Lower leg skin (tissue), 4 donors: ENCODE measurements around the gene MEGF6. TPM values are rescaled to one million over a fixed set of nuclear protein-coding genes. Genes with fewer than 3 reads are reported as not detected.

Experiments
- DNase-seq, 2 donors: peaks; one replicate each; pipeline ENCODE4 v3.0.0-alpha.2; 2019; ENCODE audit warnings: low spot score in 2 of 2
- H3K4me3 ChIP-seq: fragments of 200-600 bp; sonication (generic); 2 replicates; pipeline ENCODE4 v1.5.1; 2017; ENCODE audit warnings: mild to moderate bottlenecking, low read depth; ENCODE audit not compliant: poor library complexity, severe bottlenecking
- POLR2A ChIP-seq, 2 donors: fragments of 450-650 bp; IDR thresholded peaks; one replicate each; pipeline ENCODE4 v1.6.1; 2016 to 2017; ENCODE audit warnings: antibody characterized with exemption in 2 of 2, mild to moderate bottlenecking in 1 of 2, moderate library complexity in 1 of 2
- WGBS, 2 donors: methylation state at CpG; one replicate each; pipeline ENCODE4 v1.1.5; 2018; 5-methylcytosine and 5-hydroxymethylcytosine counted together
- intact Hi-C: fragments of 100-400 bp; cut with DNase I; formaldehyde crosslinking; loops from one replicate; pipeline ENCODE4 v1.15.0; 2023; ENCODE audit warnings: low total_unique reads
- total RNA-seq, 4 donors: library from RNA; depleted of rRNA; stranded (reverse); fragments of >200 nt; gene quantifications; one replicate each; pipeline ENCODE4 v1.1.0, GENCODE V29; 2016
- TF ChIP-seq, protein P1 (sequence below), 3 donors: fragments of 450-650 bp; IDR thresholded peaks; one replicate each; pipeline ENCODE4 v1.5.1; 2016; ENCODE audit warnings: antibody characterized with exemption in 3 of 3, mild to moderate bottlenecking in 3 of 3, moderate library complexity in 2 of 3

The MEGF6 gene
- total RNA-seq, 4 donors from 2014 or later, result 81.1 to 147 (median 86.1) TPM

DNA sequence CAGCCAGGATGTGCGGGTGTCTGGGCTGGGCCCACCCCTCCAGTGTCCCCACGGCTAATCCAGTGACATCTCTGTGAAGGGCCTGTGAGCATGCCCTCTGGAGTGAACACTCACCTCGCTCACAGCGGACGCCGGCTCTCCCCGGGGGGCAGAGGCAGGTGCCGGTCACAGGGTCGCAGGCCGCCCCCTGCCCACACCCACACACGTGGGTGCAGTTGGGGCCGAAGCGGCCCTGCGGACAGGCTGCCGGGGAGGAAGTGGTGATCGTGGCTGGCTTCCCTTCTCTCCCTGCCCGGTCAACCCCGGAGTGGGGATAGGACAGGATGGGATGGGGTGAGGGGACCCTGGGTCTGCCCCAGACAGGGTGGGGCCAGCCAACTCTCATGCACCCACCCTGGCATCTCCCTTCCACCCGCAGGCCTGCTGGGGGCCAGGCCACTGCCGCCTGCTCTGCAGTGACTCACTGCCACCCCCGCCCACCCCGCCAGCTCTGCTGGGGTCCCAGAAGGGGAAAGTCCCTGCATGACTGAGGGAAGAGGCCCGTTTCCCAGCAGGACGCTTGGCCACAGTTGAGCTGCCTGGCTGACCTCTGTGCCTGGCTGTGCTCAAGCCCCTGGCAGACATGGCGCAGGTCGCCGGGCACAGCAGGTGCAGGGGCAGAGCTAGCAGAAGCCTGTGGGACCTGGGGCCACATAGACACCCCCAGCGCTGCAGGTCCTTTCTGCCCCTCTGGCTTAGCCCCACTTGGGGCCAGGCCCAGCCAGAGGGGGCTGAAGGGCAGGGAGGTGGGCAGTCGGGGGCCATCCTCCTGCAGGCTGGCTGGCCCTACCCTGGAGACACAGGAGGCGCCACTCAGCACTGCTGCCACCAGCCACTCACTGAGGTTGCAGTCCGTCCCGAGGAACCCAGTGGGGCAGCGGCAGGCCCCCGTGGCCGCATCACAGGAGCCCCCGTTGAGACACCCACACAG is 115.2 kb downstream of the MEGF6 start:
- no peak overlapping the region for H3K4me3 ChIP-seq
- DNase-seq, result no peak
- TF ChIP-seq POLR2A (IDR thresholded peaks at IDR 0.05), result no peak
- TF ChIP-seq, protein P1, sequence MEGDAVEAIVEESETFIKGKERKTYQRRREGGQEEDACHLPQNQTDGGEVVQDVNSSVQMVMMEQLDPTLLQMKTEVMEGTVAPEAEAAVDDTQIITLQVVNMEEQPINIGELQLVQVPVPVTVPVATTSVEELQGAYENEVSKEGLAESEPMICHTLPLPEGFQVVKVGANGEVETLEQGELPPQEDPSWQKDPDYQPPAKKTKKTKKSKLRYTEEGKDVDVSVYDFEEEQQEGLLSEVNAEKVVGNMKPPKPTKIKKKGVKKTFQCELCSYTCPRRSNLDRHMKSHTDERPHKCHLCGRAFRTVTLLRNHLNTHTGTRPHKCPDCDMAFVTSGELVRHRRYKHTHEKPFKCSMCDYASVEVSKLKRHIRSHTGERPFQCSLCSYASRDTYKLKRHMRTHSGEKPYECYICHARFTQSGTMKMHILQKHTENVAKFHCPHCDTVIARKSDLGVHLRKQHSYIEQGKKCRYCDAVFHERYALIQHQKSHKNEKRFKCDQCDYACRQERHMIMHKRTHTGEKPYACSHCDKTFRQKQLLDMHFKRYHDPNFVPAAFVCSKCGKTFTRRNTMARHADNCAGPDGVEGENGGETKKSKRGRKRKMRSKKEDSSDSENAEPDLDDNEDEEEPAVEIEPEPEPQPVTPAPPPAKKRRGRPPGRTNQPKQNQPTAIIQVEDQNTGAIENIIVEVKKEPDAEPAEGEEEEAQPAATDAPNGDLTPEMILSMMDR (IDR thresholded peaks at IDR 0.05), result no peak
- intact Hi-C loops, result no loop called here
- WGBS, 2 donors, result 72 to 81% methylated on average over 24 to 35 of the region's 36 CpGs

DNA sequence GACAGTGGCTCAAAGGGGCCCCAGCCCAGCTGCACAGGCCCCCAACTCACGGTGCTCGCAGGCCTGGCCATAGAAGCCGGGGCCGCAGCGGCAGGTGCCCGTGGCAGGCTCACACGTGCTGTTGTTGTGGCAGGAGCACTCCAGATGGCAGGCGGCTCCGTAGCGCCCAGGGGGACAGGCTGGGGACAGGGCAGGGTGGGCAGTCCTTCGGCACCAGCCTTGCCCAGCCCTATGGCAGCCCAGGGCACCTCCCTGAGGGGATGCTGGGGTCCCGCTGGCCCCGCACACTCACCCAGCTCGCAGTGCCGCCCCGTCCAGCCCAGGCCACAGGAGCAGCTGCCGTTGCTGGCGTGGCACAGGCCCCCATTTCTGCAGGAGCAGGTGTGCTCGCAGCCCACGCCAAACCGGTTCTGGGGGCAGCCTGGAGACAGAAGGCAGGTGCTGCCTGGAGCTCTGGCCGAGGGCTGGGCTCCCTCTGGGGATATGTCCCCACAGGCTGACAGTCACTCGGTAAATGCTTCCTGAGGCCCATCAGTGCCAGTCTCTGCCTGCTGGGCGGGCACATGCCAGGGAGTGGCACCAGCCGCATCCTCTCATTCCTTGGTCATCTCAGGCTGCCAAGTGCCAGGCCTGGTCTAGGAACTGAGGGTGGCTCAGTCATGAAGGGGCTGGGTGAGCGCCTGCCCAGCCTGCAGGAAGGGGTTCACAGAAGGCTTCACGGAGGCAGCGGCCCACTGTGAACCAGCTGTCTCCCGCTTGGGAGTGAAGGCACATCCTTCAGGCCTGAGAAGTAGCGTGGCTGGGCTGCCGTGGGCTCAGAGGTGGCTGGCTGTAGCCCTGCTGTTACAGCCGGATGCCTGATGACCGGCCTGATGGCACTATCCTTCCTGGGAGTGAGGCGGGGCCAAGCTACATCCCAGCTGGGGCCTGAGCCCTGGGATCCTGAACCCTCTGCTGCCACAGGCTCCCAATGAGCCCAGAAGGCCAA is 116.7 kb downstream of the MEGF6 start:
- no peak overlapping the region for H3K4me3 ChIP-seq
- TF ChIP-seq, protein P1 (IDR thresholded peaks at IDR 0.05), result no peak
- no peak for TF ChIP-seq POLR2A (IDR thresholded peaks at IDR 0.05)
- no peak for DNase-seq
- 85 to 86% methylated on average over 29 to 33 of the region's 34 CpGs for WGBS, 2 donors
- intact Hi-C loops, result no loop called here

DNA sequence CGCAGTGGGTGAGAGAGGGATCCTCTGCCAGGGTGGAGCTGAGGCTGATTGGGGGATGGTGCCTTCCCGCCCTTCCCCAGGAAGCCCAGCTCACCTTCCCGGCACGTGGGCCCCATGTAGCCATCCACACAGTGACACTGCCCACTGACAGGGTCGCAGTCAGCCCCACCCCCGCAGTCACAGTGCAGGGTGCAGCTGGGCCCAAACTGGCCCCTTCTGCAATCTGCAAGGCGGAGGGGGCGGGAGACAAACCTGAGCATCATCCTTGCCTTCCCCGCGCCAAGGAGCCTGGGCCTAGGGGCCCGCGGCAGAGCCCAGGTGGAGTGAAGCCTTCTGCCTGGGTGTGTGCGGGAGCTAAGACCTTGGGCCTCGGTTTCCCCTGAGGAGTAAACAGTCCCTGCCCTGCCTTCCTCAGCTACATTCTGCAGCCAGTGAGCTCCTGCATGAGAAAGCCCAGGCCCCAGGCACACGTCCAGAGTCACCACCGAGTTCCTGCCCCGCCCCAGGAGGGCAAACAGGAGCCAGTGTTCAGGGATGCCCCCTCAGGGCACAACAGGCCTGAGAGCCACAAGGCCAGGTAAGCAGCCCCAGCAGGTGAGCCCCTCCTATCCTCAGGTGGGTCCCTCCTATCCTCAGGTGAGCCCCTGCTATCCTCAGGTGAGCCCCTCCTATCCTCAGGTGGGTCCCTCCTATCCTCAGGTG is 118.6 kb downstream of the MEGF6 start:
- WGBS, 2 donors, result 71 to 89% methylated on average over 7 to 14 of the region's 17 CpGs
- intact Hi-C loops, result no loop called here
- no peak for DNase-seq
- no peak for TF ChIP-seq POLR2A (IDR thresholded peaks at IDR 0.05)
- TF ChIP-seq, protein P1 (IDR thresholded peaks at IDR 0.05), result no peak
- no peak overlapping the region for H3K4me3 ChIP-seq

DNA sequence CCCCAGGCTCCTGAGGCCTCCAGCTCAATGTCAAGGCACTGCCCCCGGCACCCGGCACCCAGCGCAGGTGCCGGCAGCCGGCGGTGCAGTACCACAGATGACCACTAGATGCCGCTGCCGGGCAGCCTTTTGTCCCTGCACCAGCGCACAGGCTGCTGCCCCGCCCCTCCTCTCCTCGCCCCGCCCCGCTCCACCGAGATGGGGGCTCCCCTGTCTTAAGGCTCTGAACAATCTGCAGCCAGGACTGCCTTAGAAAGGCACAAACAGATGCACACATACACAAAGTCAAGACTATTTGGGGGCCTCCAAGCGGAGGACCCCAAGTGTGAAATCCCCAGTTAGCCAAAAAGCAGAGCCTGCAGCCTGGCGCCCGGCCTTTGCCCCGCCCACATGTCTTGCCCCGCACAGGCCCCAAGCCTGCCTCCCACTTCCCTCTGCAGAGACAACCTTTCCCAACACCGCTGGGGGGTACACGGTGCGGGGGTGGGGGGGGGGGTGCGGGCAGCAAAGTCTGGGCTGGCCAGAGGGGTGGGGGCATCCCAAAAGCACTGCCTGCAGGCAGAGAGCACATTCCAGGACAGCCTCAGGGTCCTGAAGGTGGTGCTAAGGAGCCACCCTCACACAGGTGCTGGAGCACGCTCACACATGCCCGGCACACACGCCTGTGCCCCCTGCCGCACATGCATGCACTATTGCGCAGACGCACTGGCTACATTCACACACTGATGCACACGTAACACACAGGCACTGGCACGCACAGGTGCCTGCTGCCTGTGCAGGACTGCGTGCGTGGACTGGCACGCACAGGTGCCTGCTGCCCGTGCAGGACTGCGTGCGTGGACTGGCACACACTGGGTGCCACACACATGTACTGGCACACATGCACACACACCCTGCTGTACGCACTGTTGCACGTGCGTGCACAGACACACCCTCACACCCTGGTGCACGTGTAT is 119.7 kb downstream of the MEGF6 start:
- WGBS, 2 donors, result 38 to 51% methylated on average over 11 to 37 of the region's 41 CpGs
- intact Hi-C loops, result loop anchor here (2.0 kb wide), 1 partner anchor 125 kb away; no protein-coding TSS in a partner anchor
- H3K4me3 ChIP-seq, result no peak overlapping the region
- DNase-seq, result peak; percentile 53 to 95
- no peak for TF ChIP-seq POLR2A (IDR thresholded peaks at IDR 0.05)
- TF ChIP-seq, protein P1 (IDR thresholded peaks at IDR 0.05), result peak in 1 of 3 donors; percentile 65
